ENCODE results near the gene OPHN1. TPM values are rescaled to one million over a fixed set of nuclear protein-coding genes. Genes with fewer than 3 reads are reported as not detected.

Gene OPHN1
- polyA plus RNA-seq, 3 donors = 0.20 to 0.82 (median 0.73) TPM

GRCh38 chrX:68429216-68429615 lies 4.1 kb downstream of the OPHN1 start:
- H3K4me1 Mint-ChIP-seq = peaks cover 11% of the 10 kb centered on the region
- H3K27ac Mint-ChIP-seq = peak overlapping the region in 1 of 7 donors; percentile 41
- Histone ChIP-seq H4K20me1 (ENCODE audit: insufficient read depth, low read length) (no peaks in the 10 kb centered on the region), H3K27ac (ENCODE audit: low read depth in 1 of 2, low read length in 2 of 2) (no peak overlapping the region), H3K9ac (ENCODE audit: insufficient read depth, low read length, poor library complexity, severe bottlenecking) (no peak overlapping the region), H3K27me3 (ENCODE audit: control insufficient read depth in 2 of 2, insufficient read depth in 2 of 2, low read length in 2 of 2) (no peaks in the 10 kb centered on the region), H3K4me2 (replicated peaks; ENCODE audit: extremely low read depth, low read length, poor library complexity, severe bottlenecking) (no peak overlapping the region), H3K79me2 (ENCODE audit: insufficient read depth, low read length) (no peaks in the 10 kb centered on the region), H3K4me3 (replicated peaks in 1 of 3; ENCODE audit: low read depth in 2 of 3, low read length in 3 of 3) (no peak overlapping the region), H3K4me1 (ENCODE audit: control insufficient read depth in 1 of 2, insufficient read depth in 2 of 2, low read length in 2 of 2) (peaks cover 8 to 13% of the 10 kb centered on the region in 2 donors), H3K36me3 (replicated peaks in 1 of 2; ENCODE audit: control insufficient read depth in 1 of 2, insufficient read depth in 2 of 2, low read length in 2 of 2) (no peaks in the 10 kb centered on the region), H3K9me3 (replicated peaks in 1 of 2; ENCODE audit: control insufficient read depth in 1 of 2, insufficient read depth in 1 of 2, low read length in 2 of 2) (no peaks in the 10 kb centered on the region), H2AFZ (ENCODE audit: insufficient read depth, low read depth, low read length, poor library complexity, severe bottlenecking) (no peak overlapping the region)
- peaks cover 0 to 11% (median 0%) of the 10 kb centered on the region in 7 donors for H3K9me3 Mint-ChIP-seq
- no peak for TF ChIP-seq CTCF (IDR thresholded peaks at IDR 0.05)
- no peak for DNase-seq
- H3K27me3 Mint-ChIP-seq (ENCODE audit: low read depth in 3 of 3) = peaks cover 2 to 6% (median 3%) of the 10 kb centered on the region in 3 donors
- no peak overlapping the region for H3K4me3 Mint-ChIP-seq
- 100% methylated on average over 1 of the region's 10 CpGs for WGBS (ENCODE audit: insufficient coverage)
- intact Hi-C loops (cut with micrococcal nuclease) = no loop called here
- H3K36me3 Mint-ChIP-seq = peaks cover 0 to 9% of the 10 kb centered on the region in 2 donors

GRCh38 chrX:68428431-68428830 lies 4.9 kb downstream of the OPHN1 start:
- H3K27ac Mint-ChIP-seq = no peak overlapping the region

More at GRCh38 chrX:68428431-68428830, 4.9 kb downstream of the OPHN1 start:
- Histone ChIP-seq H3K4me3 (replicated peaks in 1 of 3; ENCODE audit: low read depth in 2 of 3, low read length in 3 of 3) (no peak overlapping the region), H3K4me1 (ENCODE audit: control insufficient read depth in 1 of 2, insufficient read depth in 2 of 2, low read length in 2 of 2) (peaks cover 8 to 9% of the 10 kb centered on the region in 2 donors), H3K9me3 (replicated peaks in 1 of 2; ENCODE audit: control insufficient read depth in 1 of 2, insufficient read depth in 1 of 2, low read length in 2 of 2) (no peaks in the 10 kb centered on the region), H3K27me3 (ENCODE audit: control insufficient read depth in 2 of 2, insufficient read depth in 2 of 2, low read length in 2 of 2) (no peaks in the 10 kb centered on the region), H3K27ac (ENCODE audit: low read depth in 1 of 2, low read length in 2 of 2) (no peak overlapping the region), H2AFZ (ENCODE audit: insufficient read depth, low read depth, low read length, poor library complexity, severe bottlenecking) (no peak overlapping the region), H4K20me1 (ENCODE audit: insufficient read depth, low read length) (no peaks in the 10 kb centered on the region), H3K36me3 (replicated peaks in 1 of 2; ENCODE audit: control insufficient read depth in 1 of 2, insufficient read depth in 2 of 2, low read length in 2 of 2) (no peaks in the 10 kb centered on the region), H3K79me2 (ENCODE audit: insufficient read depth, low read length) (no peaks in the 10 kb centered on the region), H3K4me2 (replicated peaks; ENCODE audit: extremely low read depth, low read length, poor library complexity, severe bottlenecking) (no peak overlapping the region), H3K9ac (ENCODE audit: insufficient read depth, low read length, poor library complexity, severe bottlenecking) (no peak overlapping the region)
- Mint-ChIP-seq H3K4me3 (no peak overlapping the region), H3K9me3 (peaks cover 0 to 5% (median 0%) of the 10 kb centered on the region in 7 donors), H3K4me1 (peaks cover 9% of the 10 kb centered on the region), H3K36me3 (peaks cover 0 to 9% of the 10 kb centered on the region in 2 donors), H3K27me3 (ENCODE audit: low read depth in 3 of 3) (peaks cover 0 to 2% (median 2%) of the 10 kb centered on the region in 3 donors)
- intact Hi-C loops (cut with micrococcal nuclease) = no loop called here
- no CpG with 5 or more reads among the region's 3 CpGs for WGBS (ENCODE audit: insufficient coverage)
- no peak for DNase-seq
- TF ChIP-seq CTCF (IDR thresholded peaks at IDR 0.05) = no peak

Measured in CD14-positive monocyte (primary cell).